ENCODE data around the gene SP7.

The SP7 gene

DNA sequence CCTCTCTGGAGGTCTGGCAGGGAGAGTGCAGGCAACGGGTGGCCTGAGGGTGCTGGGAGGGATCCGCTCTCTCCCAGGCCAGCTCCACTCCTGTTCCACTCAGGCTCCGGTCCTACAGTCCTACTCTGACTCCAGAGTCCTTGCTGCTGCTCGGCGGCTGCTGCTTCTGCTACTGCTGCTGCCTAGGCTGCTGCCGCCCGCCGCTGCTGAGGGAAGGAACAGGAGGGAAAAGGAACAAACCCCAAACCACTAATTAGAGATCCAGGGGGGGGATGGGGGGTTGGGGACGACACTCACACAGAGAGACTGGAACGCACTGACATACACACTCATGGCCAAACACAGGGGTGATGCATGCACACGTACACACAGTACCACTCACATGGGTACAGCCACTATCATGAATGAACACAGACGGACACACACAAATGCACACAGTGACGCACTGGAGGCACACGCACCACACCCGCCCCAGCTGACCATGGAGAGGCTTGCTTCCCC is at the start of gene SP7:
SP7 (minus strand) TSS at position 174 of the 501 bp plus-strand sequence. CDS start 708 bp downstream, outside the sequence.
- no peaks in the 10 kb centered on the region for H3K9me3 ChIP-seq (ENCODE audit: insufficient read depth, low read depth, low read length)
- TF ChIP-seq EZH2phosphoT487 (IDR thresholded peaks at IDR 0.05; ENCODE audit: borderline replicate concordance): no peak
- TF ChIP-seq, protein P1, sequence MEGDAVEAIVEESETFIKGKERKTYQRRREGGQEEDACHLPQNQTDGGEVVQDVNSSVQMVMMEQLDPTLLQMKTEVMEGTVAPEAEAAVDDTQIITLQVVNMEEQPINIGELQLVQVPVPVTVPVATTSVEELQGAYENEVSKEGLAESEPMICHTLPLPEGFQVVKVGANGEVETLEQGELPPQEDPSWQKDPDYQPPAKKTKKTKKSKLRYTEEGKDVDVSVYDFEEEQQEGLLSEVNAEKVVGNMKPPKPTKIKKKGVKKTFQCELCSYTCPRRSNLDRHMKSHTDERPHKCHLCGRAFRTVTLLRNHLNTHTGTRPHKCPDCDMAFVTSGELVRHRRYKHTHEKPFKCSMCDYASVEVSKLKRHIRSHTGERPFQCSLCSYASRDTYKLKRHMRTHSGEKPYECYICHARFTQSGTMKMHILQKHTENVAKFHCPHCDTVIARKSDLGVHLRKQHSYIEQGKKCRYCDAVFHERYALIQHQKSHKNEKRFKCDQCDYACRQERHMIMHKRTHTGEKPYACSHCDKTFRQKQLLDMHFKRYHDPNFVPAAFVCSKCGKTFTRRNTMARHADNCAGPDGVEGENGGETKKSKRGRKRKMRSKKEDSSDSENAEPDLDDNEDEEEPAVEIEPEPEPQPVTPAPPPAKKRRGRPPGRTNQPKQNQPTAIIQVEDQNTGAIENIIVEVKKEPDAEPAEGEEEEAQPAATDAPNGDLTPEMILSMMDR (conservative IDR thresholded peaks at IDR 0.05; ENCODE audit: low read length): no peak
- H3K4me3 ChIP-seq (ENCODE audit: low read length, poor library complexity, severe bottlenecking): no peak within 1 kb of the TSS
- H3K27me3 ChIP-seq (ENCODE audit: insufficient read depth, low read length, poor library complexity, severe bottlenecking): no peaks in the 10 kb centered on the region
- H3K79me2 ChIP-seq (ENCODE audit: insufficient read depth, low read length): no peaks in the 10 kb centered on the region
- H3K9ac ChIP-seq (ENCODE audit: low read depth, low read length, poor library complexity, severe bottlenecking): no peak within 1 kb of the TSS
- no peaks in the 10 kb centered on the region for H3K9me2 ChIP-seq (replicated peaks; ENCODE audit: low read depth, low read length)
- peaks cover 10% of the 10 kb centered on the region for H3K4me1 ChIP-seq (ENCODE audit: insufficient read depth, low read length, poor library complexity, severe bottlenecking)
- no peaks in the 10 kb centered on the region for H4K20me1 ChIP-seq (ENCODE audit: insufficient read depth, low read length, poor library complexity, severe bottlenecking)
- no peaks in the 10 kb centered on the region for H3K36me3 ChIP-seq (ENCODE audit: insufficient read depth, low read length)
- H3K4me2 ChIP-seq (ENCODE audit: low read depth, low read length, poor library complexity, severe bottlenecking): no peak within 1 kb of the TSS
- no peaks in the 10 kb centered on the region for H3F3A ChIP-seq (ENCODE audit: low read depth)
- no peak within 1 kb of the TSS for H2AFZ ChIP-seq (ENCODE audit: low read length)

DNA sequence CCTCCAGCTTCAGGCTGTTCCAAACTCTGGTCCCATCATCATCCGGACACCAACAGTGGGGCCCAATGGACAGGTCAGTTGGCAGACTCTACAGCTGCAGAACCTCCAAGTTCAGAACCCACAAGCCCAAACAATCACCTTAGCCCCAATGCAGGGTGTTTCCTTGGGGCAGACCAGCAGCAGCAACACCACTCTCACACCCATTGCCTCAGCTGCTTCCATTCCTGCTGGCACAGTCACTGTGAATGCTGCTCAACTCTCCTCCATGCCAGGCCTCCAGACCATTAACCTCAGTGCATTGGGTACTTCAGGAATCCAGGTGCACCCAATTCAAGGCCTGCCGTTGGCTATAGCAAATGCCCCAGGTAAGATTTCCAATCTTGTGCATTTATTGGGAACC is 47.1 kb upstream of the SP7 start:
- peaks cover 75% of the 10 kb centered on the region for H3K79me2 ChIP-seq (ENCODE audit: insufficient read depth, low read length)
- H3K9me3 ChIP-seq (ENCODE audit: insufficient read depth, low read depth, low read length): no peaks in the 10 kb centered on the region
- H3K4me3 ChIP-seq (ENCODE audit: low read length, poor library complexity, severe bottlenecking): peak overlapping the region; percentile 81
- H3K9me2 ChIP-seq (replicated peaks; ENCODE audit: low read depth, low read length): no peaks in the 10 kb centered on the region
- H3K36me3 ChIP-seq (ENCODE audit: insufficient read depth, low read length): peaks cover 21% of the 10 kb centered on the region; the same call in 1 of the 2 replicates
- H3K4me2 ChIP-seq (ENCODE audit: low read depth, low read length, poor library complexity, severe bottlenecking): peak overlapping the region; percentile 76
- TF ChIP-seq, protein P1 (conservative IDR thresholded peaks at IDR 0.05; ENCODE audit: low read length): no peak
- no peak for TF ChIP-seq EZH2phosphoT487 (IDR thresholded peaks at IDR 0.05; ENCODE audit: borderline replicate concordance)
- no peak overlapping the region for H2AFZ ChIP-seq (ENCODE audit: low read length)
- H3K9ac ChIP-seq (ENCODE audit: low read depth, low read length, poor library complexity, severe bottlenecking): peak overlapping the region; percentile 75
- H4K20me1 ChIP-seq (ENCODE audit: insufficient read depth, low read length, poor library complexity, severe bottlenecking): peaks cover 56% of the 10 kb centered on the region
- peaks cover 65% of the 10 kb centered on the region for H3K4me1 ChIP-seq (ENCODE audit: insufficient read depth, low read length, poor library complexity, severe bottlenecking)
- H3K27me3 ChIP-seq (ENCODE audit: insufficient read depth, low read length, poor library complexity, severe bottlenecking): no peaks in the 10 kb centered on the region
- 0 out of 2 replicates have a peak, but pooled peaks cover 4% of the 10 kb centered on the region for H3F3A ChIP-seq (ENCODE audit: low read depth)

DNA sequence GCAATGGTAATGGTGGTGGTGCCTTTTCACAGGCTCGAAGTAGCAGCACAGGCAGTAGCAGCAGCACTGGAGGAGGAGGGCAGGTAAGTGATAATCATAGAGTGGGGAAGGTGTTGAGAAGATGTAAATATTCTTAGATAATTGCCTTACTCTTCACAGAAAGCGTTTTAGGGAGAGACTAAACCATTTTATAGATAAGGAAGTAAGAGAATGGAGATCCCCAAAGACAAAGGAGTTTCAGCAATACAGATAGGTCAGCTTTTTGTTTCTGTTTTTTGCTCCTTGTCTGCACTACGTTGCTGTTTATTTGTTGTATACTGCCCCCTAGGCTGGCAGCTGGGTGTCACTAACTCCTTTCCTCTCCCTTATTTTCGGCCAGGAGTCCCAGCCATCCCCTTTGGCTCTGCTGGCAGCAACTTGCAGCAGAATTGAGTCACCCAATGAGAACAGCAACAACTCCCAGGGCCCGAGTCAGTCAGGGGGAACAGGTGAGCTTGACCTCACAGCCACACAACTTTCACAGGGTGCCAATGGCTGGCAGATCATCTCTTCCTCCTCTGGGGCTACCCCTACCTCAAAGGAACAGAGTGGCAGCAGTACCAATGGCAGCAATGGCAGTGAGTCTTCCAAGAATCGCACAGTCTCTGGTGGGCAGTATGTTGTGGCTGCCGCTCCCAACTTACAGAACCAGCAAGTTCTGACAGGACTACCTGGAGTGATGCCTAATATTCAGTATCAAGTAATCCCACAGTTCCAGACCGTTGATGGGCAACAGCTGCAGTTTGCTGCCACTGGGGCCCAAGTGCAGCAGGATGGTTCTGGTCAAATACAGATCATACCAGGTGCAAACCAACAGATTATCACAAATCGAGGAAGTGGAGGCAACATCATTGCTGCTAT is 45.8 kb upstream of the SP7 start:
- Histone ChIP-seq H2AFZ (ENCODE audit: low read length) (no peak overlapping the region), H4K20me1 (ENCODE audit: insufficient read depth, low read length, poor library complexity, severe bottlenecking) (peaks cover 46% of the 10 kb centered on the region), H3K4me1 (ENCODE audit: insufficient read depth, low read length, poor library complexity, severe bottlenecking) (peaks cover 57% of the 10 kb centered on the region), H3K4me2 (ENCODE audit: low read depth, low read length, poor library complexity, severe bottlenecking) (peak overlapping the region; percentile 76), H3K36me3 (ENCODE audit: insufficient read depth, low read length) (peaks cover 18% of the 10 kb centered on the region; the same call in 1 of the 2 replicates), H3F3A (ENCODE audit: low read depth) (no peaks in the 10 kb centered on the region), H3K4me3 (ENCODE audit: low read length, poor library complexity, severe bottlenecking) (peak overlapping the region; percentile 81), H3K9me3 (ENCODE audit: insufficient read depth, low read depth, low read length) (no peaks in the 10 kb centered on the region), H3K27me3 (ENCODE audit: insufficient read depth, low read length, poor library complexity, severe bottlenecking) (no peaks in the 10 kb centered on the region), H3K79me2 (ENCODE audit: insufficient read depth, low read length) (peaks cover 62% of the 10 kb centered on the region), H3K9ac (ENCODE audit: low read depth, low read length, poor library complexity, severe bottlenecking) (peak overlapping the region; percentile 75), H3K9me2 (replicated peaks; ENCODE audit: low read depth, low read length) (no peaks in the 10 kb centered on the region)
- TF ChIP-seq EZH2phosphoT487 (IDR thresholded peaks at IDR 0.05; ENCODE audit: borderline replicate concordance): no peak
- TF ChIP-seq, protein P1 (conservative IDR thresholded peaks at IDR 0.05; ENCODE audit: low read length): peak; percentile 64

Data from Loucy (cell line).